Sigmoid colon (tissue), 7 donors: ENCODE measurements around the gene APOF. TPM values are rescaled to one million over a fixed set of nuclear protein-coding genes. Genes with fewer than 3 reads are reported as not detected.

Experiments
- DNase-seq: peaks from one replicate; pipeline ENCODE4 v3.0.0-alpha.2; 2019
- H3K27ac ChIP-seq, 4 donors: fragments of 200-600 bp; sonication (generic); one replicate each; pipeline ENCODE4 v1.5.1; 2016 to 2019; ENCODE audit warnings: mild to moderate bottlenecking in 1 of 4
- H3K27me3 ChIP-seq, 3 donors: fragments of 200-600 bp; sonication (generic); one replicate each; pipeline ENCODE4 v1.5.1; 2019; ENCODE audit warnings: mild to moderate bottlenecking in 1 of 3
- H3K36me3 ChIP-seq, 4 donors: fragments of 200-600 bp; sonication (generic); one replicate each; pipeline ENCODE4 v1.5.1; 2016 to 2019
- H3K4me1 ChIP-seq, 4 donors: fragments of 200-600 bp; sonication (generic); one replicate each; pipeline ENCODE4 v1.5.1; 2017 to 2019
- H3K4me3 ChIP-seq, 4 donors: fragments of 200-600 bp; sonication (generic); one replicate each; pipeline ENCODE4 v1.5.1; 2017 to 2019; ENCODE audit warnings: mild to moderate bottlenecking in 2 of 4, moderate library complexity in 1 of 4
- H3K9me3 ChIP-seq, 4 donors: fragments of 200-600 bp in 3 of 4; sonication (generic) in 3 of 4; one replicate each; pipeline versions ENCODE4 v1.5.1 to v1.6.1; 2013 to 2019
- EP300 ChIP-seq, 4 donors: sonication (generic); formaldehyde crosslinking; IDR thresholded peaks; one replicate each; pipeline ENCODE4 v1.6.1; 2017; ENCODE audit warnings: antibody characterized with exemption in 4 of 4
- POLR2A ChIP-seq, 2 donors: fragments of 450-650 bp; IDR thresholded peaks; one replicate each; pipeline ENCODE4 v1.6.1; 2016; ENCODE audit warnings: antibody characterized with exemption in 2 of 2, mild to moderate bottlenecking in 2 of 2, moderate library complexity in 2 of 2
- POLR2AphosphoS5 ChIP-seq, 4 donors: sonication (generic); formaldehyde crosslinking; IDR thresholded peaks; one replicate each; pipeline ENCODE4 v1.6.1; 2017; ENCODE audit warnings: antibody characterized with exemption in 4 of 4
- WGBS, 2 donors: extraction: QIAGEN DNeasy Blood & Tissue Kit; methylation state at CpG; one replicate each; pipeline ENCODE4 v1.1.7; 2013; 5-methylcytosine and 5-hydroxymethylcytosine counted together
- intact Hi-C: fragments of 100-400 bp; cut with DNase I; formaldehyde crosslinking; loops from one replicate; pipeline ENCODE4 v1.15.1; 2023
- polyA plus RNA-seq, 3 donors: library from polyadenylated mRNA; stranded (reverse); fragments of 200-250 nt; gene quantifications; one replicate each; pipeline ENCODE4 v1.2.3, GENCODE V29; 2013
- small RNA-seq, 3 donors: library from RNA; depleted of rRNA; stranded (forward); fragments of <200 nt; gene quantifications; one replicate each; pipeline ENCODE3, GENCODE V24; 2016
- total RNA-seq, 4 donors: library from RNA; depleted of rRNA; stranded (reverse); fragments of >200 nt; gene quantifications; one replicate each; pipeline ENCODE4 v1.1.0, GENCODE V29; 2016
- TF ChIP-seq, protein P1 (sequence below), 4 experiments: fragments of 450-650 bp in 3 of 4; fragments of 200-600 bp in 1 of 4; IDR thresholded peaks; one replicate each; pipeline ENCODE4 v1.5.1; 2016 to 2019; ENCODE audit warnings: antibody characterized with exemption in 4 of 4, mild to moderate bottlenecking in 3 of 4, moderate library complexity in 2 of 4
- donor health status: healthy with polysubstance abuse.
- donor health status: Bipolar disorder and iron deficiency.
- donor health status: healthy.

Gene APOF
- total and polyA plus RNA-seq, 7 donors, result not detected

GRCh38 chr12:56311003-56311402, 51.7 kb downstream of the APOF start:
- DNase-seq, result no peak
- Histone ChIP-seq H3K9me3 (no peaks in the 10 kb centered on the region), H3K27ac (no peak overlapping the region), H3K36me3 (peaks cover 4 to 73% (median 13%) of the 10 kb centered on the region in 4 donors), H3K27me3 (no peaks in the 10 kb centered on the region), H3K4me3 (no peak overlapping the region), H3K4me1 (peaks cover 0 to 17% (median 10%) of the 10 kb centered on the region in 4 donors)
- intact Hi-C loops, result no loop called here
- 97 to 98% methylated on average over 12 of the region's 12 CpGs for WGBS, 2 donors
- TF ChIP-seq, protein P1, sequence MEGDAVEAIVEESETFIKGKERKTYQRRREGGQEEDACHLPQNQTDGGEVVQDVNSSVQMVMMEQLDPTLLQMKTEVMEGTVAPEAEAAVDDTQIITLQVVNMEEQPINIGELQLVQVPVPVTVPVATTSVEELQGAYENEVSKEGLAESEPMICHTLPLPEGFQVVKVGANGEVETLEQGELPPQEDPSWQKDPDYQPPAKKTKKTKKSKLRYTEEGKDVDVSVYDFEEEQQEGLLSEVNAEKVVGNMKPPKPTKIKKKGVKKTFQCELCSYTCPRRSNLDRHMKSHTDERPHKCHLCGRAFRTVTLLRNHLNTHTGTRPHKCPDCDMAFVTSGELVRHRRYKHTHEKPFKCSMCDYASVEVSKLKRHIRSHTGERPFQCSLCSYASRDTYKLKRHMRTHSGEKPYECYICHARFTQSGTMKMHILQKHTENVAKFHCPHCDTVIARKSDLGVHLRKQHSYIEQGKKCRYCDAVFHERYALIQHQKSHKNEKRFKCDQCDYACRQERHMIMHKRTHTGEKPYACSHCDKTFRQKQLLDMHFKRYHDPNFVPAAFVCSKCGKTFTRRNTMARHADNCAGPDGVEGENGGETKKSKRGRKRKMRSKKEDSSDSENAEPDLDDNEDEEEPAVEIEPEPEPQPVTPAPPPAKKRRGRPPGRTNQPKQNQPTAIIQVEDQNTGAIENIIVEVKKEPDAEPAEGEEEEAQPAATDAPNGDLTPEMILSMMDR (IDR thresholded peaks at IDR 0.05), result no peak
- TF ChIP-seq POLR2A (IDR thresholded peaks at IDR 0.05) (no peak), EP300 (IDR thresholded peaks at IDR 0.05) (no peak), POLR2AphosphoS5 (IDR thresholded peaks at IDR 0.05) (no peak)

Small RNA genes lying within 50 kb of the gene (small RNA-seq; reads per million reads assigned to genes)
- 0 reads per million in 3 donors for gene RNU7-40P

Other genes starting within 250 kb of the APOF start
- gene RPL41, start 246.2 kb downstream of the APOF start, total RNA-seq, result 1,000 to 10,000 TPM; 1,926 to 5,407 (median 3,655) TPM
- gene RPL41, start 246.2 kb downstream of the APOF start, polyA plus RNA-seq, result 1,000 to 10,000 TPM; 6,021 to 9,845 (median 6,338) TPM
- 1 to 10 TPM; 3.9 to 6.9 (median 4.8) TPM for gene ZC3H10, start 244.6 kb downstream of the APOF start, total RNA-seq
- 1 to 10 TPM; 1.2 to 3.8 (median 1.4) TPM for gene ZC3H10, start 244.6 kb downstream of the APOF start, polyA plus RNA-seq
- 100 to 1,000 TPM in 1 of 4 donors, 10 to 100 TPM in 3; 67.6 to 102 (median 88.7) TPM for gene ESYT1, start 234.6 kb downstream of the APOF start, total RNA-seq
- 10 to 100 TPM in 2 of 3 donors, 1 to 10 TPM in 1; 9.0 to 73.9 (median 13.8) TPM for gene ESYT1, start 234.6 kb downstream of the APOF start, polyA plus RNA-seq
- gene MYL6B, start 210.3 kb downstream of the APOF start, total RNA-seq, result 10 to 100 TPM; 37.7 to 90.6 (median 64.1) TPM
- 10 to 100 TPM; 26.4 to 63.7 (median 32.3) TPM for gene MYL6B, start 210.3 kb downstream of the APOF start, polyA plus RNA-seq
- 1,000 to 10,000 TPM; 6,491 to 9,553 (median 8,571) TPM for gene MYL6, start 204.5 kb downstream of the APOF start, total RNA-seq
- 1,000 to 10,000 TPM; 3,150 to 7,537 (median 5,524) TPM for gene MYL6, start 204.5 kb downstream of the APOF start, polyA plus RNA-seq
- gene SMARCC2, start 173.4 kb downstream of the APOF start, total RNA-seq, result 100 to 1,000 TPM in 1 of 4 donors, 10 to 100 TPM in 3; 55.7 to 135 (median 70.7) TPM
- gene SMARCC2, start 173.4 kb downstream of the APOF start, polyA plus RNA-seq, result 10 to 100 TPM; 18.0 to 44.4 (median 18.3) TPM
- 100 to 1,000 TPM in 1 of 4 donors, 10 to 100 TPM in 3; 59.9 to 109 (median 78.0) TPM for gene RNF41, start 140.9 kb downstream of the APOF start, total RNA-seq
- gene RNF41, start 140.9 kb downstream of the APOF start, polyA plus RNA-seq, result 10 to 100 TPM; 18.5 to 27.0 (median 25.2) TPM
- gene NABP2, start 138.5 kb downstream of the APOF start, total RNA-seq, result 10 to 100 TPM; 17.2 to 33.5 (median 31.6) TPM
- gene NABP2, start 138.5 kb downstream of the APOF start, polyA plus RNA-seq, result 10 to 100 TPM; 29.4 to 43.7 (median 32.6) TPM
- not detected for gene SLC39A5, start 132.8 kb downstream of the APOF start, total RNA-seq
- gene SLC39A5, start 132.8 kb downstream of the APOF start, polyA plus RNA-seq, result 10 to 100 TPM; 30.0 to 74.0 (median 31.2) TPM
- gene ANKRD52, start 104.5 kb downstream of the APOF start, total RNA-seq, result 10 to 100 TPM in 2 of 4 donors, 1 to 10 TPM in 2; 8.4 to 19.1 (median 10.5) TPM
- gene ANKRD52, start 104.5 kb downstream of the APOF start, polyA plus RNA-seq, result 10 to 100 TPM in 1 of 3 donors, 1 to 10 TPM in 2; 4.2 to 20.1 (median 6.7) TPM
- 10 to 100 TPM; 11.8 to 25.0 (median 19.9) TPM for gene COQ10A, start 95.9 kb downstream of the APOF start, total RNA-seq
- gene COQ10A, start 95.9 kb downstream of the APOF start, polyA plus RNA-seq, result 1 to 10 TPM; 2.4 to 6.2 (median 3.0) TPM
- 100 to 1,000 TPM in 2 of 4 donors, 10 to 100 TPM in 2; 75.9 to 130 (median 99.6) TPM for gene CS, start 62.5 kb downstream of the APOF start, total RNA-seq
- 100 to 1,000 TPM; 102 to 151 (median 139) TPM for gene CS, start 62.5 kb downstream of the APOF start, polyA plus RNA-seq
- 10 to 100 TPM; 48.7 to 77.1 (median 67.9) TPM for gene CNPY2, start 46.9 kb downstream of the APOF start, total RNA-seq
- 100 to 1,000 TPM in 1 of 3 donors, 10 to 100 TPM in 2; 28.2 to 103 (median 39.6) TPM for gene CNPY2, start 46.9 kb downstream of the APOF start, polyA plus RNA-seq
- 10 to 100 TPM; 26.4 to 67.0 (median 36.8) TPM for gene PAN2, start 28.9 kb downstream of the APOF start, total RNA-seq
- gene PAN2, start 28.9 kb downstream of the APOF start, polyA plus RNA-seq, result 10 to 100 TPM in 1 of 3 donors, 1 to 10 TPM in 2; 5.4 to 30.0 (median 5.5) TPM
- gene IL23A, start 24.0 kb downstream of the APOF start, total RNA-seq, result not detected
- 1 to 10 TPM in 1 of 3 donors, not detected in 2; 3.6 TPM for gene IL23A, start 24.0 kb downstream of the APOF start, polyA plus RNA-seq
- gene STAT2, start 2.8 kb downstream of the APOF start, total RNA-seq, result 100 to 1,000 TPM in 2 of 4 donors, 10 to 100 TPM in 2; 73.6 to 160 (median 94.6) TPM
- 10 to 100 TPM; 15.0 to 71.7 (median 18.6) TPM for gene STAT2, start 2.8 kb downstream of the APOF start, polyA plus RNA-seq
- gene TIMELESS, start 86.6 kb upstream of the APOF start, total RNA-seq, result 1 to 10 TPM; 2.0 to 5.2 (median 3.5) TPM
- 10 to 100 TPM in 1 of 3 donors, 1 to 10 TPM in 2; 1.8 to 15.3 (median 3.2) TPM for gene TIMELESS, start 86.6 kb upstream of the APOF start, polyA plus RNA-seq
- gene MIP, start 91.8 kb upstream of the APOF start, total RNA-seq, result not detected
- gene MIP, start 91.8 kb upstream of the APOF start, polyA plus RNA-seq, result under 1 TPM in 1 of 3 donors, not detected in 2; 0.09 TPM
- 1 to 10 TPM; 1.7 to 3.1 (median 2.3) TPM for gene SPRYD4, start 105.7 kb upstream of the APOF start, total RNA-seq
- 1 to 10 TPM; 3.0 to 4.6 (median 3.2) TPM for gene SPRYD4, start 105.7 kb upstream of the APOF start, polyA plus RNA-seq
- 1 to 10 TPM in 2 of 4 donors, under 1 TPM in 2; 0.66 to 3.5 (median 2.0) TPM for gene GLS2, start 125.3 kb upstream of the APOF start, total RNA-seq
- 1 to 10 TPM in 1 of 3 donors, not detected in 2; 1.2 TPM for gene GLS2, start 125.3 kb upstream of the APOF start, polyA plus RNA-seq
- gene RBMS2, start 159.0 kb upstream of the APOF start, total RNA-seq, result 10 to 100 TPM; 20.6 to 33.0 (median 23.1) TPM
- 10 to 100 TPM in 1 of 3 donors, 1 to 10 TPM in 2; 8.4 to 12.3 (median 9.8) TPM for gene RBMS2, start 159.0 kb upstream of the APOF start, polyA plus RNA-seq